ENCODE data around the gene SAG. TPM values are rescaled to one million over a fixed set of nuclear protein-coding genes. Genes with fewer than 3 reads are reported as not detected.

The SAG gene
- total RNA-seq, result not detected in 2 replicates

DNA sequence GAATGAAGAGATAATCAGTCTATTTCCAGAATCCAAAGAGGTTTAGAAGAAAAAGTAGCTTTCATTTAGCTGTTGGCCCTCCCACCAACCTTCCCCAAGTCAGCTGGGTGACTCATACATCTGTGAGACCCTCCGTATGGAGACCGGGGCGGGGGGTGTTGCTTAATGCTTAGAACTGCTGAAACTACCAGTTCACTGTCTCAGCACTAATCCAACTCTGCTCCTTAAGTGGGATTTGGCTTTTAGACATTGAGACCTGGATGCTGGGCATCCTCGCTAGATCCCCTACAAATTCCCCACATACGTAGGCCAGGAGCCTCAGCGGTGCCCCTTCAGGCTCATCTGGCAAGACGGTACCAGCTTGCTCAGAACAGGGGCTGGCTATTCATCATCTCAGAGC is at the start of gene SAG:
TSS of gene SAG (plus strand) at position 252 of the 400 bp plus-strand sequence. CDS start 1,374 bp downstream, outside the sequence.
- no peak for DNase-seq (ENCODE audit: low read depth in 2 of 2)

GRCh38 chr2:233258211-233258610 is 49.4 kb upstream of the SAG start:
- DNase-seq (ENCODE audit: low read depth in 2 of 2), result no peak

DNA sequence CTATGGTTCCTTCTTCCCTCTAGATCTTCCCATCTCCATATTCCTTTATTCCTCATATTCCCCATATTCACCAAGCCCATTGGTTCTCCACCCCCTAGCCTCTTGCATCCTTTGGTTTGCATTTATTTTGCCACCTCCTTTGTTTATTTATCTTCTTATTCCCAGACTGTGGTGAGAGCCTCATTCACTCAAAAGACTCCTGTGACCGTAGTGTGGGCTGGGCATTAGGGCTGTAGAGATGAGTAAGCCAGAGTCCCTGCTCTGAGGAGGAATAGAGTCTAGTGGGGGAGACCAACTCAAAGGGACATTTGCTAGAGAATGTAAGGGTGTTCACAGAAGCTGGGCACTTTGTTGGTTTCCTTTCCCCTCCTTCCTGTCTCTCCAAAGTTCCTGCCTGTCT is 47.9 kb upstream of the SAG start:
- peak in 1 of 2 donors; percentile 40 for DNase-seq (ENCODE audit: low read depth in 2 of 2)

- DNase-seq (ENCODE audit: low read depth in 2 of 2), result no peak
Measured at GRCh38 chr2:233260661-233261060, 47.0 kb upstream of the SAG start.

DNA sequence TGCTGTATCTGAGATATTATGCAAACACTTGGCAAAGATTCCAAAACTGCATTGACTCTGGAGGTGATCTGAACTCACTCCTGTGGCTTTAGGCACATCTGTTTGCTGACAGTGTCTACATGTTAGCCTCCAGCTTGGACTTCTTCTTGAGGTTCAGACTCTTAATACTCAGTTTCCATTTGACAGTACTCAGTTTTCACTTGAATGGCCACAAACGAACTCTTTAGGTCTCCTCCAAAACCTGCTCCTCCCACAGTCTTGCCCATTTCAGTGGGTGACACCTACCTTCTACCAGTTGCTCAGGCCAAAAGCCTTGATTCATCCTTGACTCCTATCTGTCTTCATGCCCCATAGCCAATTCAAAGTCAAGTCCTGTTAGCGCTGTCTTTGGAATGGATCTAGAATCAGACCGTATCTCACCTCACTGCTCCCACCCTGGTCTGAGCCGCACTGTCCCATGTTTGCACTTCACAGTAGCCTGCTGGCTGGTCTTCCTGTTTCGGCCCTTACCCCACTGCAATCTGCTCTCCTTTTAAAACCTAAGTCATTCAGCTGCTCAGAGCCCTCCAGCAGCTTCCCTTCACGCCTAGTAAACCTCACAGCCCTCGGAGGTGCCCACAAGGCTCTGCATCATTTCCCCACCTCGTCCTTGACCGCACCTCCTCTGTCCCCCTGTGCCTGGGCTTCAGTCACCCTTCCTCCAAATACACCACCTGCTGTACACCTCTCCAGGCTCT is 45.6 kb upstream of the SAG start:
- no peak for DNase-seq (ENCODE audit: low read depth in 2 of 2)

DNA sequence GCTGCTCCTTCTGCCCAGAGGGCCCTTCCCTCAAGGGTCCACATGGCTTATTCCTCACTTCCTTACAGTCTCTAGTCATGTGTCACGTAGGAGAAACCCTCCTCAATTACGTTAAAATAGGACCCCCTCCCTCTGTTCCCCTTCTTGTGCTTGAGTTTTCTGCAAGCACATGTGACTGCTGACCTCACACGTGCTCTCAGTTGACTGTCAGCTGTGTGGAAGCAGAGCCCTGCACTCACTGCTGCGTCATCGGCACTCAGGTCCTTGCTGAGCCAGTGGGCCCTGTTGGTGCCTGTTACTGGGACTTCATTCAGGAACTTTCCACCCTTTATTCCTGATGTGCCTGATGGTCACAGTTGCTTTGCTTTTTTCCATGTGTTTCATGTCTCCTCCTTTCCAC is 45.1 kb upstream of the SAG start:
- no peak for DNase-seq (ENCODE audit: low read depth in 2 of 2)

DNA sequence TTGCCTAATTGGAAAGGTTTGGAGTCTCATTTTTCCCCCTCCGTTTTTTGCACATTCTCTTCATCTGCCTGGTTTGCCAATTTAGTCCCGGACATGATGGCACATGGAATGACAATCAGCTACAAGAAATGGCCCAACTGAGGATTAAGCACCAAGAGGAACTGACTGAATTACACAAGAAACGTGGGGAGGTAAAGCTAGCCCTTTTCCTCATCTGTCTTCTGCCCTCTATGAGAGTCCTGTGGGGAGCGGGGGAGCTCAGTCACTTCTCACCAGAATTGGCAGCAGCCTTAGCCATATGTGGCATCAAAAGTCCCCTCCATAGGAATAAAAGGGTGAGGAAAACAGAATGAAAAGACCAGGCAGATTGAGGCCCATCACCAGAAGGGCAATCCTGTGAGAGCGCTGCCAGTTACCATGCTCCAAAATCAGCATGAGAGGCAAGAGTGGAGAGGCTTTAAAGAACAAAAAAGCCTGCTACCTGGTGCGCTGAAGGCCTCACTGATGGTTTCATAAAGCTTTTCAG is 44.5 kb upstream of the SAG start:
- no peak for DNase-seq (ENCODE audit: low read depth in 2 of 2)

GRCh38 chr2:233264667-233265066 is 42.9 kb upstream of the SAG start:
- DNase-seq (ENCODE audit: low read depth in 2 of 2), result no peak

- DNase-seq (ENCODE audit: low read depth in 2 of 2), result no peak
Measured at GRCh38 chr2:233265899-233266431, 41.7 kb upstream of the SAG start.

- DNase-seq (ENCODE audit: low read depth in 2 of 2), result no peak
Measured at GRCh38 chr2:233266481-233266880, 41.1 kb upstream of the SAG start.

- no peak for DNase-seq (ENCODE audit: low read depth in 2 of 2)
Measured at GRCh38 chr2:233267516-233268245, 39.9 kb upstream of the SAG start.

DNA sequence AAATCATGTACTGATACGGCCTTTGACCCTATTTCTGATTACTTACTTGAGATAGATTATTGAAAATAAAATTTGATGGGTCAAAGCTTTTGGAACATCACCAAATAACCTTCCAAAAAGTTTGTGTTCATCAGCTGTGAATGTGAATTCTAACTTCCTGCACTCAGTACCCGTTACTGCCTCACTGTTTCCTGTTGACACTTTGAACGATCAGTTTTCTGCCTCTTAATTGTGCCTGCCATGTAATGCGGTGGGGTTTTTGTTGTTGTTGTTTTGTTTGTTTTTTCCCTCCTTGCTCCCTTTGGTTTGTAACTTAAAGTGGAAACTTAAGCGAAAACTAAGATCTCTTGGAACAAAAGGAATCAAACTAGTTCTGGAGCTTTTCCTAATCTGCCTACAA is 37.2 kb upstream of the SAG start:
- DNase-seq (ENCODE audit: low read depth in 2 of 2), result peak; percentile 38 to 50

DNA sequence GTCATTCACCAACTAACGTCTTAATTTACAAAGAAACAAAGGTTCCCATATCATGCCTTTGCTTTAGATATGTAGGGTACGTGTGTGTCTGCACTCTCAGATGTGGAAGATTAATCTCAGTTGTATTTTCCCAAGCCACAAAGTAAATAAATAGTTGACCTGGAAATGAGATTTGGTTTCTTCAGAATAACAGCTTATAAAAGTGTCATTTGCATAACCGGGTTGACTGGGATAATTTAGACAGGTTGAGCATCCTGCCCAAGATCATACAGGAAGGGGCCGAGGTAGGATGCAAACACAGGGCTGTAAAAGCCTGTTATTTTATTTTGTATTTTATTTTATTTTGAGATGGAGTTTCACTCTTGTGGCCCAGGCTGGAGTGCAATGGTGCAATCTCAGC is 36.7 kb upstream of the SAG start:
- no peak for DNase-seq (ENCODE audit: low read depth in 2 of 2)

DNA sequence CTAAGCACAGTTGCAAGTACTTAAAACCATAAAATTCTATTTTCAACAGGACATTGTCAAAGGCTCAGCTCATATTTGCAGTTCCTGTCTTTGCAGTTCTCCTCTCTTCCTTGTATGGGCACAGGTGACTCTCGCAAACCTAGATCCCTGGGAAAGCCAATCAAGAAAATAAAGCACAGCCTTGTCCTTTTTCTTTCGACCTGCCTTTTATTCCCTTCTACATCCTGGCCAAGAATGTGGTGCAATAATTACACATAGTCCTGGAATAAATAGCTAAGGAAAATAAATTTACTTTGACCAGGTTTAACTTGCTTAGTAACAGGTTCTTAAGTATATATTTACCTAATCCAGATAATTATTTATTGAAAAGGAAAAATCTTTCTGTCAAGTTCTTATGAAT is 35.9 kb upstream of the SAG start:
- DNase-seq (ENCODE audit: low read depth in 2 of 2), result no peak

DNA sequence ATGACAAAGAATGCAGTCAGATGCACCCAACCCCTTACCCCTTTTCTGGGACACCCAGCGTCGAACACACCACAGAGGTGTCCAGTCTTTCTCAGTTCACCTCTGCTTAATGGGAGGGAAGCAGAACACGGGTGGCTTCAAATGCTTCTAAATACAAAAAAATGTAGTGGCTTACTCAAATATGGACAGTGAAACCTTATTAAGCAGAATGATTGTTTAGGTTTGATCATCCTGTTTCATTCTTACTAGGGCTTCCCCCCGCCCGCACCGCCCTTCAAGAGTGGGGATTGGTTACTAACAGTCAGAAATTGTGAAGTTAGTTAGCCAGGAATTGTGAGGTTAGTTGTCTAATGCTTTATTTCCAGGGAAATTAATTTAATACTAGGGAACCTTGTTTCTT is 34.5 kb upstream of the SAG start:
- no peak for DNase-seq (ENCODE audit: low read depth in 2 of 2)

DNA sequence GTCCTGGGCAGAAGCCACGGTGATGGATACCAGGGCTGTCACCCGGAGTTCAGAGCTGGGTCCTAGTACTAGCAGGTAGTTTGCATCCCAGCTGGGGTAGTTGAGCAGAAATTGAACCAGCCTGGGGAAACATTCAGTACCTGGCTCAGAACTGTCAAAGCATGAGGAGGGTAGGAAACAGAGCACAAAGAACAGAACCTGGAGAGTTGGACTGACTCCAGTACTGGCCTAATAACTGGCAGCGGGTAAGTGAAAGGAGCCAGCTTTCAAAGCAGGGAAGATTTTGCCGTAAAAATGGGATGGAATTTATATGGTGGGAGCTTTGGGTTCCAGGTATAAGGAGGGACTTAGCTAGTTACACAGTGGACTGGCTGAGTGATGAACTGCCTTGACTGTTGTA is 32.4 kb upstream of the SAG start:
- DNase-seq (ENCODE audit: low read depth in 2 of 2), result no peak

GRCh38 chr2:233278921-233279320 is 28.7 kb upstream of the SAG start:
- DNase-seq (ENCODE audit: low read depth in 2 of 2), result no peak

DNA sequence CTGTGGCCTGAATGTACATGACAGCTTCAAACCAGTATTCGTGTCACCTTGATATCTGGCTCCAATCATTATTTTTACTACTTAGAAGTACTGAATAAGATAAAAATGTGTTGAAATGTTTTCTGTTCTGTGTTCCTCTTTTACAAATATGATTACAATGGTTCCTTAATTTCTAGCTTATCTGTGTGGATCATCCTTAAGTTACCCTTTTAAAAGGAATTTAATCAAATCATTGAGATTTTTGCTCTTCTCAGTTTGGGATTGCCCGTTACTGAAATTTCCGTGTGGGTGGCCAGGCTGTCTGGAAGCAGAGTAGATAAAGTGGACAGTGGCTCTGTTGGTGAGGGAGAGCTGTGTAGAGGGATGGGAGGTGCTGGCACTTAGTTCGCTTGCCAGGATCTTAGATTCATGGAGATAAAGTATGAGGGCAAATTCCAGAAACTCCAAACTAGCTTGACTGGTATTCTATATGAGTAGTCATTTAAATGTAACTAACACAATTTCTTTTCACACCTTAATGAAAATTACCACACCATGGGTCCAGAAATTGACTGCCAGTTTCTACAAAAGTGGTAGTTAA is 27.4 kb upstream of the SAG start:
- DNase-seq (ENCODE audit: low read depth in 2 of 2), result no peak

DNA sequence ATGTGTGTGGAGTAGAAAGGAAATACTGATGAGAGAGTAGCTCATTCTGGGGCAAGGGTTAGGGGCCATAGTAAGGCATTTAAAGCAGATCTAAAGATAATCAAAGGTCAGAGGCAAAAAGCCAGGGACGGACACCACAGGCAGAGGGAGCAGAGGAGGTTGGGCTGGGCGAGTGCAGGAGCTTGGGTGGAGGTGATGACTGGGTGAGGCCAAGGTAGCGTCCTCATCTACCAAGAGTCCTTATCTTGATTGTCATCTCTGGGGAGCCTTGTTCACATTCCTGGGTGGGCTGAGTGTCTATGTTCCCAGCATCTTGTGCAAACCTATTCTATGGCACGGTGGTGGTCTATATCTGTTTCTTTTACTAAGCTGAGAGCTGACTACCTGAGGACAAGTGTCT is 26.1 kb upstream of the SAG start:
- DNase-seq (ENCODE audit: low read depth in 2 of 2), result no peak

- DNase-seq (ENCODE audit: low read depth in 2 of 2), result no peak
Measured at GRCh38 chr2:233281992-233282603, 25.5 kb upstream of the SAG start.

DNA sequence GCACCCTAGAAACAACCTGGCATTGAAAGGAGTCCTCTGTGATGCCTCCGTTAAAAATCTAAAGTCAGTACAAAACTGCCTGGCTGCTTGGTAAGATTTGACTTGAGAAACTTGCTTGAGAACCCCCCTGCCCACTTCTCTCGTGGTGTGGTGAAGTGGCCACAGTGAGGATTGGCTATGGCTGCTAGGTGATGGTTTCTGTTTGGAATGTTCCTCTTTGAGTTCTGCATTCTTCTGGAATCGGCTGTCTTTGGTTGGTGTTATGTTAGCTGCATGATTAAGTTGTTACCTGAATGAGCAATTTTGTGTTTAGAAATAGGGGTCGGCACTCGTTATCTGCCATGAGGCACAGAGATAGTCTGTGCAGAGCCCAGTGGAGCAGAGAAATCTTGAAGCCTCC is 21.7 kb upstream of the SAG start:
- DNase-seq (ENCODE audit: low read depth in 2 of 2), result no peak

DNA sequence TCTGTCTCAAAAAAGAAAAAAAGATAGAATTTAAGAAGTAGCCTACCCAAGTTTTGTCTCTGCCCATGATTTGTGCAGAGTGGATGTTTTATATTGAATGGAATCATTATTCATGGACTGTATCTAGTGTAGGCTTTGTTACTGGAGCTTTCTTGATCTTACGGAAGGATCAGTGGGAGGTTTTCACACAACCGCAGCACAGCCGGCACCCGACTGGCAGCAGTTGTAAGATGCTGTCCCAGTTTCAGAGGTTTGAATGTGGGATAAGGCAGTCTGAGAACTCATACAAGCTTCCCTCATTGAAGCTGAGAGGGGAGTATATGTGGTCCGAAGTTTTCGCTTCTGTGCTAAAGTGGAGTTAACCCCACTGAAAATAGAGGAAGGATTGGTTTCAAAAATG is 19.7 kb upstream of the SAG start:
- no peak for DNase-seq (ENCODE audit: low read depth in 2 of 2)
